Measurements from ENCODE around the gene NDUFB8. TPM values are rescaled to one million over a fixed set of nuclear protein-coding genes. Genes with fewer than 3 reads are reported as not detected.

NDUFB8 gene
- total and polyA plus RNA-seq, 2 donors (not counting 3 experiments of a cell fraction or from before 2014, with no cell fraction given) = 193 to 526 TPM

GRCh38 chr10:100498059-100498458 is 31.6 kb downstream of the NDUFB8 start:
- Histone ChIP-seq H3K27me3 (ENCODE audit: control insufficient read depth in 2 of 2, insufficient read depth in 2 of 2, low read length in 2 of 2) (no peaks in the 10 kb centered on the region), H2AFZ (ENCODE audit: low read depth, low read length) (no peak overlapping the region), H3K9me1 (replicated peaks; ENCODE audit: control insufficient read depth, extremely low read depth, insufficient read depth, low read length) (no peaks in the 10 kb centered on the region), H3K4me1 (ENCODE audit: control insufficient read depth, extremely low read depth, insufficient read depth, low read length) (no peaks in the 10 kb centered on the region), H3K9ac (replicated peaks; ENCODE audit: extremely low read depth, insufficient read depth, low read length) (no peak overlapping the region), H3K27ac (ENCODE audit: insufficient read depth, low read depth, low read length) (no peak overlapping the region), H3K4me3 (replicated peaks in 1 of 3; ENCODE audit: insufficient read depth in 1 of 3, low read depth in 1 of 3, low read length in 3 of 3) (no peak overlapping the region), H3K9me3 (replicated peaks; ENCODE audit: control insufficient read depth, insufficient read depth, low read length) (no peaks in the 10 kb centered on the region), H3K36me3 (ENCODE audit: control insufficient read depth in 2 of 2, extremely low read depth in 1 of 2, insufficient read depth in 2 of 2, low read length in 2 of 2) (peaks cover 0 to 8% of the 10 kb centered on the region in 2 experiments), H3K4me2 (ENCODE audit: insufficient read depth, low read length) (no peak overlapping the region), H3K79me2 (ENCODE audit: control insufficient read depth, insufficient read depth, low read length) (no peaks in the 10 kb centered on the region), H4K20me1 (replicated peaks; ENCODE audit: control insufficient read depth, extremely low read depth, insufficient read depth, low read length) (no peaks in the 10 kb centered on the region)
- dilution Hi-C loops (cut with MboI; ENCODE audit: extremely low pct_ligation_motif_present, low sequenced_read_pairs) (loop anchor here (10.0 kb wide), 1 partner anchor 63 kb away; no protein-coding TSS in a partner anchor), intact Hi-C loops (cut with micrococcal nuclease) (no loop called here)
- CTCF ChIA-PET = interaction anchor here (0.8 to 4.3 kb wide), 4 partner anchors 11 to 21 kb away, joined by 3 to 37 read pairs (median 4); no protein-coding TSS in a partner anchor
- POLR2A ChIA-PET = no interaction called here
- DNase-seq (ENCODE audit: low read depth, low spot score) (no peak), FAIRE-seq (no peak)
- BruUV-seq (replicated peaks) = no TSS peak
- TF ChIP-seq CTCF (IDR thresholded peaks at IDR 0.05; ENCODE audit: extremely low read depth in 1 of 2, insufficient read depth in 1 of 2, low read depth in 1 of 2, low read length in 2 of 2) (no peak), JUN (IDR thresholded peaks at IDR 0.05; ENCODE audit: borderline replicate concordance, insufficient read depth, insufficient read length, low read depth) (no peak), MAX (IDR thresholded peaks at IDR 0.05; ENCODE audit: insufficient read depth, insufficient read length) (no peak), POLR2A (IDR thresholded peaks at IDR 0.05; ENCODE audit: low read depth, low read length) (no peak), FOS (IDR thresholded peaks at IDR 0.05; ENCODE audit: borderline replicate concordance, insufficient read depth, low read length) (no peak), GATA2 (IDR thresholded peaks at IDR 0.05; ENCODE audit: insufficient read depth, insufficient read length, low read depth, low read length) (no peak), POLR2AphosphoS5 (IDR thresholded peaks at IDR 0.05; ENCODE audit: insufficient read depth, low read depth, low read length) (no peak), MYC (IDR thresholded peaks at IDR 0.05; ENCODE audit: low read depth, low read length) (no peak), EZH2 (IDR thresholded peaks at IDR 0.05; ENCODE audit: borderline replicate concordance, low read depth, low read length, severe bottlenecking) (no peak)
